ENCODE results near the gene CCDC182. TPM values are rescaled to one million over a fixed set of nuclear protein-coding genes. Genes with fewer than 3 reads are reported as not detected.

Gene CCDC182
- total RNA-seq, 1 donor from 2014 or later = not detected

DNA sequence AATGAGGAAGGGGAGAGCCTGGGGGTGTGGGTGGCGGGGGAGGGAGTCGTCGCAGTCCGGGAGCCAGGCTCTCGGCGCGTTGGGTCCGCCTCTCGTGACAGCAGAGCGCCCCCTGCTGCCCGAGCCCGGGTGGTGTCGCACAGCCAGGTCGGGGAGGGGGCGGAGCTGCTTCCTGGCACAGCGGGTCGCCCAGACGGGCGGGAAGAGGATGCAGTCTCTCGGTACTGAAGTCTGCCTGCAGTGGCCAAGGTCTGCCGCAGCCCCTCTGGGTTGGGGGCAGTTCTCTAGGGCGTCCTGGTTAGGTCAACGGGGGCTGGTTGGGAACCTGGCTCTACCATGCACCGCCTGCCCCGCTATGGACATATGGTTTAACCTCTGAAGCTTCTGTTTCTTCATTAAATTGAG is 38.2 kb upstream of the CCDC182 start:
- Mint-ChIP-seq H3K27ac (no peak overlapping the region), H3K9me3 (no peaks in the 10 kb centered on the region), H3K36me3 (no peaks in the 10 kb centered on the region), H3K4me3 (peak overlapping the region; percentile 15), H3K4me1 (ENCODE audit: unreplicated experiment) (peaks cover 6% of the 10 kb centered on the region), H3K27me3 (peaks cover 31% of the 10 kb centered on the region)
- DNase-seq (ENCODE audit: extremely low spot score, unreplicated experiment) = peak; percentile 93
- TF ChIP-seq, protein P1, sequence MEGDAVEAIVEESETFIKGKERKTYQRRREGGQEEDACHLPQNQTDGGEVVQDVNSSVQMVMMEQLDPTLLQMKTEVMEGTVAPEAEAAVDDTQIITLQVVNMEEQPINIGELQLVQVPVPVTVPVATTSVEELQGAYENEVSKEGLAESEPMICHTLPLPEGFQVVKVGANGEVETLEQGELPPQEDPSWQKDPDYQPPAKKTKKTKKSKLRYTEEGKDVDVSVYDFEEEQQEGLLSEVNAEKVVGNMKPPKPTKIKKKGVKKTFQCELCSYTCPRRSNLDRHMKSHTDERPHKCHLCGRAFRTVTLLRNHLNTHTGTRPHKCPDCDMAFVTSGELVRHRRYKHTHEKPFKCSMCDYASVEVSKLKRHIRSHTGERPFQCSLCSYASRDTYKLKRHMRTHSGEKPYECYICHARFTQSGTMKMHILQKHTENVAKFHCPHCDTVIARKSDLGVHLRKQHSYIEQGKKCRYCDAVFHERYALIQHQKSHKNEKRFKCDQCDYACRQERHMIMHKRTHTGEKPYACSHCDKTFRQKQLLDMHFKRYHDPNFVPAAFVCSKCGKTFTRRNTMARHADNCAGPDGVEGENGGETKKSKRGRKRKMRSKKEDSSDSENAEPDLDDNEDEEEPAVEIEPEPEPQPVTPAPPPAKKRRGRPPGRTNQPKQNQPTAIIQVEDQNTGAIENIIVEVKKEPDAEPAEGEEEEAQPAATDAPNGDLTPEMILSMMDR (conservative IDR thresholded peaks at IDR 0.05) = peak; percentile 97

DNA sequence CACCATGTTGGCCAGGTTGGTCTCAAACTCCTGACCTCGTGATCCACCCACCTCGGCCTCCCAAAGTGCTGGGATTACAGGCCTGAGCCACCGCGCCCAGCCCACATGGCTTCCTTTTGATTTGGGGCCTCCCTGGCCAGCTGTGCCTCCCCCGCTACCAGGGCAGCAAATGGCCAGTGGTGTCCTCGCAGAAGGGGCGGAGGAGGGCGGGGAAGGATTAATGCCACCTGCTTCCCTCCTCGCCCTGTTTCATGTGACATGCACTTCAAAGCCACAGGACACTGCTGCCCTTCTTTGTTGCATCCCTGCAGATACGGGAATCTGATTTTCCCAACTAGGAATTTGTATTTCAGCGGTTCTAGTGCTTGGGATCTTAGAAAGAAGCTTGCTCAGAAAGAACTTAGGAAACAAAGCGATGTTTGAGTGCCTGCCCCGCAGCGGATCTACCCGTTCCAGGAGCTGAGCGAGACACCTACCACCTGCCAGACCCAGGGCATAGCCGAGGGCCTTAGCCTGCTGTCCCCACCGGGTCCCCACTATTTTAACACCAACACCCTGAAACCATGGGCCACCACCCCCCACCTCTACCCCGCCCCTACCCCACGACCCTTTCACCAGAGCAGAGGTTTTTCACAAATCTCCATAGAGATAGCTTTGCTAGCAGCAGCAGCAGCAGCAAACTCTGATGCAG is 37.7 kb upstream of the CCDC182 start:
- DNase-seq (ENCODE audit: extremely low spot score, unreplicated experiment) = no peak
- H3K27ac Mint-ChIP-seq = no peak overlapping the region
- H3K4me3 Mint-ChIP-seq = no peak overlapping the region

DNA sequence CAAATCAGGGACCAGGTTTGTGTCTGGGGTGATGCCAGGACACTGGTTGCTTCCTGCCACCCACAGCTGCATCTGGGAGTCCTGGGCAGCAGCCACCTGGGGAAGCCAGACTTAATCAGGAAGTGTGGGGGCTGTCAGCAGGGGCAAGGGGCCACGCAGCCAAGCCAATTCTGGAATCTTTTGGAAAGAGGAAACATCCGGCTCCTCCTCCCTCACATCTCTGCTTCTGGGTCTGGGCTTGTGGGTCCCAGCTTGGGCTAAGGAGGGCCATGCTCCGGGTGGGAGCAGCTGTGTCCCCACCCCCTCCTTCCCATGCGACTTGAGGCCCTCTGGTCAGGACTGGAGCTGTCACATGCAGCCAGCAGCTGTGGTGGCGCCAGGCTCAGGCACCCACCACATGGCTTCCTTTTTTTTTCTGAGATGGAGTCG is 37.0 kb upstream of the CCDC182 start:
- H3K4me3 Mint-ChIP-seq = no peak overlapping the region
- DNase-seq (ENCODE audit: extremely low spot score, unreplicated experiment) = no peak
- H3K4me1 Mint-ChIP-seq (ENCODE audit: unreplicated experiment) = peaks cover 6% of the 10 kb centered on the region
- TF ChIP-seq, protein P1 (conservative IDR thresholded peaks at IDR 0.05) = no peak
- H3K27ac Mint-ChIP-seq = no peak overlapping the region
- H3K36me3 Mint-ChIP-seq = no peaks in the 10 kb centered on the region
- H3K27me3 Mint-ChIP-seq = peaks cover 26% of the 10 kb centered on the region
- H3K9me3 Mint-ChIP-seq = no peaks in the 10 kb centered on the region

More for the DNA sequence above, 37.7 kb upstream of the CCDC182 start:
- TF ChIP-seq, protein P1 (conservative IDR thresholded peaks at IDR 0.05) = no peak
- Mint-ChIP-seq H3K4me1 (ENCODE audit: unreplicated experiment) (peaks cover 6% of the 10 kb centered on the region), H3K36me3 (no peaks in the 10 kb centered on the region), H3K27me3 (peaks cover 27% of the 10 kb centered on the region), H3K9me3 (no peaks in the 10 kb centered on the region)

DNA sequence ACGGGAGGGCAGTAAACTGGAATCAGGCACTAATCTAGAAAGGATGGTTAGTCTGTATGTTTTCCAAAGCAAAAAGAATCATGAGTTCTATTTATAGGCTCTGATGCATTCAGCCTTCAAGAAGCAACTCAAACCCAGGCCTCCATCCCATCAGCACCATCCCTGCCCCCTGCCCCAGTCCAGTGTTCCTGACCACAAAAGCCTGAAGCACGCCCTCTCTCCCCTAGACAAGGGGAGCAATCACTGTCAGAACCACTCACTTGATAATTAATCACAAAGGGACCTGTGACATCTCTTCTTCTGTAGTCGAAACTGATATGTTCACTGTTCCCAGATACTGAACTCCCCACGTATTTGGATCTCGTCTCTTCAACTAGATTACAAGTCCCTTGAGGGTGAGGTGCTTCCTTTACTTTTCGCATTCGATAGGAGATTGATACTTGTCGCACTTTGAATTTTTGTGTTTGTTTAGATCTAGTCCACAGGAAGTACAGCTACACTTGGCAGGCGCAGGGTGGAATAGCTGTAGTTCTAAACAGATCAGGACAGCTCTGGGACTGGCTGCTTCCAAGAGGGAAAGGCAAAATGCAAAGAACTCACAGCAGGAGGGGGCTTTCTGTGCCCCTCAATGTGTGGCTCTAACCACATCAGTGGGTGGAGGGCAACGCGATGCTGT is 36.4 kb upstream of the CCDC182 start:
- no peaks in the 10 kb centered on the region for H3K36me3 Mint-ChIP-seq
- H3K9me3 Mint-ChIP-seq = no peaks in the 10 kb centered on the region
- no peak overlapping the region for H3K4me3 Mint-ChIP-seq
- no peak for DNase-seq (ENCODE audit: extremely low spot score, unreplicated experiment)
- H3K27me3 Mint-ChIP-seq = peaks cover 20% of the 10 kb centered on the region
- TF ChIP-seq, protein P1 (conservative IDR thresholded peaks at IDR 0.05) = no peak
- H3K27ac Mint-ChIP-seq = no peak overlapping the region
- peaks cover 6% of the 10 kb centered on the region for H3K4me1 Mint-ChIP-seq (ENCODE audit: unreplicated experiment)

DNA sequence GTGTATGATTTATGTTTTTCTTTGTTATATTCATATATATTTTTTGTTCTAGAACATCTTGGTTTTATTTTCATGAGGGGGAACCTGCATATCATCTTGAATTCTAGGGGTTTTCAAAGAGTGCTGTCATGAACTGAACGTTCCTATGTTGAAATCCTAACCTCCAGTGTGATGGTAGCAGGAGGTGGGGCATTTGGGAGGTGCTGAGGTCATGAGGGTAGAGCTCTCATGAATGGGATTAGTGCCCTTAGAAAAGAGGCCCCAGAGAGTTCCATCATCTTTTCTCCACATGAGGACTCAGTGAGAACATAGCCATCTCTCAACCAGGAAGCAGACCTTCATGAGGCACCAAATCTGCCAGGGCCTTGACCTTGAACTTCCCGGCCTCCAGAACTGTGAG is 34.6 kb upstream of the CCDC182 start:
- Mint-ChIP-seq H3K4me1 (ENCODE audit: unreplicated experiment) (peaks cover 6% of the 10 kb centered on the region), H3K9me3 (no peaks in the 10 kb centered on the region), H3K27me3 (peaks cover 28% of the 10 kb centered on the region), H3K36me3 (no peaks in the 10 kb centered on the region), H3K4me3 (no peak overlapping the region), H3K27ac (no peak overlapping the region)
- TF ChIP-seq, protein P1 (conservative IDR thresholded peaks at IDR 0.05) = no peak
- DNase-seq (ENCODE audit: extremely low spot score, unreplicated experiment) = no peak

Measured in type B pancreatic cell (in vitro differentiated cells).